SU-DHL-6 (cell line): Measurements from ENCODE around the gene MAP2.

ENCODE experiments used
- CTCF ChIP-seq: fragments of 200-600 bp; sonication (generic); IDR thresholded peaks from one replicate; pipeline ENCODE4 v1.5.1; 2017; ENCODE audit warnings: antibody characterized with exemption, mild to moderate bottlenecking, low read length, moderate library complexity; ENCODE audit not compliant: insufficient read depth, poor library complexity, severe bottlenecking
- EZH2phosphoT487 ChIP-seq: fragments of 200-600 bp; sonication (generic), shearing (Covaris generic); conservative IDR thresholded peaks from 2 replicates; pipeline ENCODE4 v1.6.1; 2018; ENCODE audit warnings: mild to moderate bottlenecking, antibody characterized with exemption, low read length, moderate library complexity, mixed read lengths

- no peak for TF ChIP-seq CTCF
- TF ChIP-seq EZH2phosphoT487 = no peak
Measured at GRCh38 chr2:209768557-209768956, 344.7 kb downstream of the MAP2 start.
